Measurements from ENCODE around the gene ZSCAN25. TPM values are rescaled to one million over a fixed set of nuclear protein-coding genes. Genes with fewer than 3 reads are reported as not detected.
"Not testable (repeated sequence)": the region's sequence is repeated elsewhere in the genome, so short reads cannot be mapped to it uniquely, and the experiment has no call there.

ZSCAN25 gene
- total RNA-seq, 1 donor from 2014 or later: 11.0 TPM

GRCh38 chr7:99631295-99632109 is 14.8 kb downstream of the ZSCAN25 start:
- no peak overlapping the region for H3K4me3 ChIP-seq (ENCODE audit: low read depth, low read length)
- peak; percentile 79 for TF ChIP-seq CTCF (conservative IDR thresholded peaks at IDR 0.05; ENCODE audit: low read depth, low read length)
- DNase-seq (ENCODE audit: low read depth): no peak

GRCh38 chr7:99637414-99637813 is 20.7 kb downstream of the ZSCAN25 start:
- not testable (repeated sequence) for H3K4me3 ChIP-seq (ENCODE audit: low read depth, low read length); DNase-seq (ENCODE audit: low read depth)

- no peak for TF ChIP-seq CTCF (conservative IDR thresholded peaks at IDR 0.05; ENCODE audit: low read depth, low read length)
- H3K4me3 ChIP-seq (ENCODE audit: low read depth, low read length): no peak overlapping the region
- DNase-seq (ENCODE audit: low read depth): no peak
These were observed 22.0 kb downstream of the ZSCAN25 start for GRCh38 chr7:99638731-99639130.

- no peak for DNase-seq (ENCODE audit: low read depth)
- no peak for TF ChIP-seq CTCF (conservative IDR thresholded peaks at IDR 0.05; ENCODE audit: low read depth, low read length)
These were observed 22.5 kb downstream of the ZSCAN25 start for GRCh38 chr7:99639267-99639666.

GRCh38 chr7:99642027-99642426 is 25.3 kb downstream of the ZSCAN25 start:
- no peak for TF ChIP-seq CTCF (conservative IDR thresholded peaks at IDR 0.05; ENCODE audit: low read depth, low read length)
- no peak for DNase-seq (ENCODE audit: low read depth)
- H3K4me3 ChIP-seq (ENCODE audit: low read depth, low read length): no peak overlapping the region

More at GRCh38 chr7:99639267-99639666, 22.5 kb downstream of the ZSCAN25 start:
- H3K4me3 ChIP-seq (ENCODE audit: low read depth, low read length): no peak overlapping the region

- no peak overlapping the region for H3K4me3 ChIP-seq (ENCODE audit: low read depth, low read length)
- DNase-seq (ENCODE audit: low read depth): no peak
- no peak for TF ChIP-seq CTCF (conservative IDR thresholded peaks at IDR 0.05; ENCODE audit: low read depth, low read length)
These were observed 26.7 kb downstream of the ZSCAN25 start for GRCh38 chr7:99643464-99643863.

GRCh38 chr7:99644431-99644830 is 27.7 kb downstream of the ZSCAN25 start:
- no peak for TF ChIP-seq CTCF (conservative IDR thresholded peaks at IDR 0.05; ENCODE audit: low read depth, low read length)

More at GRCh38 chr7:99644431-99644830, 27.7 kb downstream of the ZSCAN25 start:
- H3K4me3 ChIP-seq (ENCODE audit: low read depth, low read length): no peak overlapping the region
- DNase-seq (ENCODE audit: low read depth): no peak
